ENCODE results near the gene B4GALT6. TPM values are rescaled to one million over a fixed set of nuclear protein-coding genes. Genes with fewer than 3 reads are reported as not detected.

The B4GALT6 gene
- total RNA-seq, 1 experiment from 2014 or later: 16.1 TPM

GRCh38 chr18:31610286-31611205 lies 73.8 kb downstream of the B4GALT6 start:
- H3K79me2 ChIP-seq (ENCODE audit: insufficient read depth, low read length): no peaks in the 10 kb centered on the region
- no peaks in the 10 kb centered on the region for H3K9me3 ChIP-seq (ENCODE audit: control insufficient read depth in 1 of 2, insufficient read depth in 1 of 2, low read depth in 1 of 2, low read length in 2 of 2)
- ATAC-seq (peak; percentile 92), DNase-seq (ENCODE audit: low read depth, low spot score) (peak; percentile 13)
- no peaks in the 10 kb centered on the region for H3K9me2 ChIP-seq (ENCODE audit: insufficient read depth)
- no peak overlapping the region for H3K27ac ChIP-seq (ENCODE audit: low read depth, low read length)
- H3K27me3 ChIP-seq (ENCODE audit: insufficient read depth, low read length): no peaks in the 10 kb centered on the region
- no TSS peak for BruUV-seq (replicated peaks)
- no peak overlapping the region for H3K4me3 ChIP-seq (replicated peaks in 1 of 2; ENCODE audit: low read depth in 1 of 2, low read length in 2 of 2)
- ChIA-PET CTCF (interaction anchor here (1.2 kb wide), 1 partner anchor 37 kb away, joined by 3 read pairs; no protein-coding TSS in a partner anchor), POLR2A (no interaction called here), RAD21 (ENCODE audit: low non-redundant PET in 1 of 2, low total read pairs in 2 of 2, uncharacterized antibody in 2 of 2, unreplicated experiment in 2 of 2) (interaction anchor here in 1 of 2 experiments (0.7 kb wide), 1 partner anchor 74 kb away, joined by 3 read pairs; no protein-coding TSS in a partner anchor)
- no peaks in the 10 kb centered on the region for H3K36me3 ChIP-seq (ENCODE audit: control insufficient read depth in 1 of 2, insufficient read depth in 2 of 2, low read length in 2 of 2)
- H4K20me1 ChIP-seq (ENCODE audit: insufficient read depth): no peaks in the 10 kb centered on the region
- intact Hi-C loops (cut with micrococcal nuclease): no loop called here
- no peak overlapping the region for H3K9ac ChIP-seq (ENCODE audit: low read length)
- no peak overlapping the region for H3K4me2 ChIP-seq (ENCODE audit: low read length)
- H2AFZ ChIP-seq (ENCODE audit: low read depth, low read length, poor library complexity, severe bottlenecking): peak overlapping the region; percentile 34
- TF ChIP-seq RAD21 (IDR thresholded peaks at IDR 0.05; ENCODE audit: low read depth) (peak; percentile 22; the same call in 1 of the 2 replicates), JUND (IDR thresholded peaks at IDR 0.05) (no peak), TCF7L2 (IDR thresholded peaks at IDR 0.05; ENCODE audit: borderline replicate concordance, extremely low read depth, insufficient read depth, insufficient read length) (no peak), EZH2phosphoT487 (IDR thresholded peaks at IDR 0.05; ENCODE audit: borderline replicate concordance) (no peak), ATF3 (IDR thresholded peaks at IDR 0.05) (no peak), ELF1 (IDR thresholded peaks at IDR 0.05; ENCODE audit: borderline replicate concordance, low read depth) (no peak), SRF (IDR thresholded peaks at IDR 0.05; ENCODE audit: low read depth) (no peak), EZH2 (IDR thresholded peaks at IDR 0.05) (no peak), REST (IDR thresholded peaks at IDR 0.05; ENCODE audit: low read depth) (no peak), POLR2AphosphoS5 (IDR thresholded peaks at IDR 0.05; ENCODE audit: low read depth, low read length) (no peak), CTCF (IDR thresholded peaks at IDR 0.05 in 2 of 3, conservative IDR thresholded peaks at IDR 0.05 in 1 of 3; ENCODE audit: borderline replicate concordance in 1 of 3, insufficient read depth in 1 of 3, low read depth in 2 of 3, low read length in 2 of 3) (peak in 2 of 3 experiments; percentile 39; a peak in 4 of 6 replicates), ZFX (IDR thresholded peaks at IDR 0.05) (no peak), SIN3A (IDR thresholded peaks at IDR 0.05; ENCODE audit: low read depth) (no peak), POLR2A (IDR thresholded peaks at IDR 0.05; ENCODE audit: borderline replicate concordance, extremely low read depth, insufficient read depth, insufficient read length) (no peak), ZNF274 (IDR thresholded peaks at IDR 0.05; ENCODE audit: low read depth, low read length) (no peak), ZBTB33 (IDR thresholded peaks at IDR 0.05; ENCODE audit: extremely low read depth, insufficient replicate concordance, low read length) (no peak), SP1 (IDR thresholded peaks at IDR 0.05; ENCODE audit: low read depth) (no peak)
- H3K4me1 ChIP-seq (ENCODE audit: control insufficient read depth in 1 of 2, insufficient read depth in 2 of 2, low read length in 2 of 2): 0 out of 4 replicates have a peak, but pooled peaks cover 0 to 5% of the 10 kb centered on the region in 2 experiments
